Aorta (tissue), 5 donors: Measurements from ENCODE around the gene GABPB1. TPM values are rescaled to one million over a fixed set of nuclear protein-coding genes. Genes with fewer than 3 reads are reported as not detected.

Source experiments
- ATAC-seq: fragments of 200-7000 bp; cut with Tn5 transposase; one replicate; pipeline ENCODE4 v1.9.1; 2022; ENCODE audit warnings: moderate library complexity; ENCODE audit not compliant: low FRiP score
- DNase-seq, 2 donors: peaks; one replicate each; pipeline ENCODE4 v3.0.0-alpha.2; 2020
- H3K27ac ChIP-seq, 2 donors: one replicate each; pipeline ENCODE4 v1.5.1; 2013; ENCODE audit warnings: low read length in 2 of 2, mild to moderate bottlenecking in 2 of 2, moderate library complexity in 2 of 2, control low read depth in 1 of 2, inconsistent platforms in 1 of 2, low read depth in 1 of 2
- H3K27me3 ChIP-seq, 2 donors: one replicate each; pipeline ENCODE4 v1.6.1; 2013; ENCODE audit warnings: control low read depth in 1 of 2, low read length in 1 of 2, mild to moderate bottlenecking in 1 of 2, moderate library complexity in 1 of 2; ENCODE audit not compliant: insufficient read depth in 2 of 2, control insufficient read depth in 1 of 2
- H3K36me3 ChIP-seq, 2 donors: one replicate each; pipeline ENCODE4 v1.6.1; 2013; ENCODE audit warnings: control low read depth in 1 of 2, low read length in 1 of 2, mild to moderate bottlenecking in 1 of 2; ENCODE audit not compliant: insufficient read depth in 2 of 2, control insufficient read depth in 1 of 2
- H3K4me1 ChIP-seq, 2 donors: one replicate each; pipeline ENCODE4 v1.6.1; 2013; ENCODE audit warnings: low read length in 2 of 2, control low read depth in 1 of 2, mild to moderate bottlenecking in 1 of 2, moderate library complexity in 1 of 2; ENCODE audit not compliant: insufficient read depth in 2 of 2, control insufficient read depth in 1 of 2
- H3K4me3 ChIP-seq, 2 donors: one replicate each; pipeline ENCODE4 v1.5.1; 2013; ENCODE audit warnings: low read length in 2 of 2, control low read depth in 1 of 2, mild to moderate bottlenecking in 1 of 2
- H3K9me3 ChIP-seq: one replicate; pipeline ENCODE4 v1.6.1; 2013; ENCODE audit warnings: mild to moderate bottlenecking, low read length; ENCODE audit not compliant: control insufficient read depth
- WGBS, 2 donors: extraction: QIAGEN DNeasy Blood & Tissue Kit; methylation state at CpG; one replicate each; pipeline ENCODE4 v1.1.7; 2013; 5-methylcytosine and 5-hydroxymethylcytosine counted together
- intact Hi-C, 2 donors: fragments of 100-400 bp; cut with DNase I; formaldehyde crosslinking; loops; one replicate each; pipeline versions ENCODE4 v1.14.2 to v1.15.0; 2022
- polyA plus RNA-seq, 2 donors: library from polyadenylated mRNA; stranded (reverse); fragments of 200-250 nt; gene quantifications; one replicate each; pipeline ENCODE4 v1.2.3, GENCODE V29; 2013
- total RNA-seq, 2 donors: library from RNA; stranded (reverse); fragmentation: NEBNext Ultra II Directional; extraction: Animal tissue kit (Norgen Biotek cat#: 25700); gene quantifications; one replicate each; pipeline ENCODE4 v1.2.1, GENCODE V29; 2021
- donor health status: healthy with polysubstance abuse.
- donor health status: Bipolar disorder and iron deficiency.
- donor health status: DM: no; HTN: no; CAD: no.
- donor health status: DM: no; HTN: no; CAD: no.
- donor health status: DM: yes; HTN: yes; CAD: no.

Gene GABPB1
- total and polyA plus RNA-seq, 4 donors: 4.0 to 18.5 (median 9.4) TPM

DNA sequence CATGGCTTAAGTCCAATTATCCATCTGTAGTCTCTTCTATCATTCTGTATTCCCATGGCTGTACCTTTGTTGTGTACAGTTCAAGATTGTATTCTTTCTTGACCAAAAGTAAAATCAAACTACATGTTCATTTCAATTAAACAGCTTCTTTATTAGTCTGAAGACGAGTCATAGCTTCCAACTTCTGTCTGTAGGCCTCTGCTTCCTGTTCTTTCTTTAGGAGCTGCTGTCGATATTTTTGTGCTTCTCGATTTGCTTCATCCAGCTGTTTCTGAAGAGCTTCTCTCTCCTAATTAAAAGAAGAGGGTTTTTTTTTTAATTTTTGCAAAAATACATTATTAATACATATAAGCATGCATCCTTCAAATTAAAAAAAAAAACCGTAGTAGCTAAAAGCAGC is 76.5 kb downstream of the GABPB1 start:
- no peak overlapping the region for H3K27ac ChIP-seq
- intact Hi-C loops: no loop called here
- WGBS, 2 donors: 92% methylated on average over 4 of the region's 4 CpGs

DNA sequence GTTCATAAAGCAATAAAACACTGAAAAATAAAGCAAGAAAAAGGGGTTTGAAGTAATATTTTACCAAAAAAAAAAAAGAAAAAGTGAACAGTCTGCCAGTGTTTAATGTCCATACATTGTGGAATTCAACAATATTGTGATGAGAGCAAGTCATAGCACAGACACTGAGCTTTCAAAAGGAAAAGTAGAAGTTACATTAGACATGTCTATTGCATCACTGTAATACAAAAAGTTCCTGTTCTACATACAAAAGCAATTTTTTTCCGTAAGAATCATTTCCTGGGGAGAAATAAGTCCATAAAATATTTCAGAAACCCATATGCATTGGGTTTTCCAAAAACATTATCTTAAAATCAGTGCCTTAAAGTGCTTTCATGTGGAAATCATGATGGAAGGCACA is 77.6 kb downstream of the GABPB1 start:
- intact Hi-C loops: no loop called here
- Histone ChIP-seq H3K27ac (no peak overlapping the region), H3K4me1 (no peaks in the 10 kb centered on the region), H3K36me3 (peaks cover 0 to 2% of the 10 kb centered on the region in 2 donors), H3K9me3 (no peaks in the 10 kb centered on the region), H3K4me3 (no peak overlapping the region), H3K27me3 (no peaks in the 10 kb centered on the region)
- no peak for DNase-seq
- no peak for ATAC-seq
- WGBS, 2 donors: 73 to 79% methylated on average over 1 of the region's 1 CpG

More for the DNA sequence above, 76.5 kb downstream of the GABPB1 start:
- no peaks in the 10 kb centered on the region for H3K27me3 ChIP-seq
- no peak for DNase-seq
- peaks cover 0 to 2% of the 10 kb centered on the region in 2 donors for H3K36me3 ChIP-seq
- H3K9me3 ChIP-seq: no peaks in the 10 kb centered on the region
- no peak overlapping the region for H3K4me3 ChIP-seq
- ATAC-seq: no peak
- H3K4me1 ChIP-seq: no peaks in the 10 kb centered on the region

DNA sequence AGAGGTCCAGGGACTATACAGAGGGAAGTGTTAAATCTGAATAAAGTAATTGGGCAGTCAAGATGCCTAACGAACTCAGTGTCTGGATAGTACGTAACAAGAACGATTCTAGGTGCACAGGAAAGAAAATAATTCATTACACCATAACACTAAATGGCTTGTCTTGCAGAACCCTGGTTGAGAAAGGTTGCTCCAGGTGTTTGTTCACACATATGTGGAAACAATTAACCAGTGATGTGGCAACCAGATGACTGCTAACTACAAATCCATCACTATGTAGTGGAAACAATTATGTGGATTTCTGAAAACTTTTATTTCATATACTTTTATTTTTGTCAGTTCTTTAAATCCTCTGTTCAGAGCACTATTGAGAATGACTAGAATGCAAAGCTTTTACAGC is 79.1 kb downstream of the GABPB1 start:
- ATAC-seq: no peak
- no peak for DNase-seq
- WGBS, 2 donors: 77 to 80% methylated on average over 3 of the region's 3 CpGs
- no peaks in the 10 kb centered on the region for H3K27me3 ChIP-seq
- no peaks in the 10 kb centered on the region for H3K4me1 ChIP-seq
- no peak overlapping the region for H3K4me3 ChIP-seq
- H3K9me3 ChIP-seq: no peaks in the 10 kb centered on the region
- H3K36me3 ChIP-seq: peaks cover 0 to 2% of the 10 kb centered on the region in 2 donors
- intact Hi-C loops: no loop called here
- no peak overlapping the region for H3K27ac ChIP-seq

DNA sequence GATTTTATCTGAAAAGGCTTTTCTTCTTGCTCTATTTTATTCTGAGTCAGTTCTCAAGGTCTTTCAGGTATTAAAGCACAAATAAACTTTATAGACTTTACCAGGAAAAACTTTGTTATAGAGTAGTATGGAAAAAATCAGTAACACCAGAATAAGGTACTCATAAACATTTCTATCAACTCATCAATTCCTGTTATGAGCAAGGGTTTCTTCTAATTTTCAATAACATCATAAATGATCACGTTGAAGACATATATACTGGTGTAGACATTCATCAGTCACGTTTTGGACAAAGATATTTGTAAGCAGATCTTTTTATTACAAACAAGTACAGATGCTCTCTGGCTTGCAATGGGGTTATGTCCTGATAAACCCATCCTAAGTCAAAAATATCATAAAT is 79.9 kb downstream of the GABPB1 start:
- H3K36me3 ChIP-seq: no peaks in the 10 kb centered on the region
- H3K4me3 ChIP-seq: no peak overlapping the region
- H3K9me3 ChIP-seq: no peaks in the 10 kb centered on the region
- no peak overlapping the region for H3K27ac ChIP-seq
- 42 to 52% methylated on average over 2 of the region's 2 CpGs for WGBS, 2 donors
- no peaks in the 10 kb centered on the region for H3K27me3 ChIP-seq
- intact Hi-C loops: no loop called here
- no peaks in the 10 kb centered on the region for H3K4me1 ChIP-seq
- DNase-seq (no peak), ATAC-seq (no peak)

DNA sequence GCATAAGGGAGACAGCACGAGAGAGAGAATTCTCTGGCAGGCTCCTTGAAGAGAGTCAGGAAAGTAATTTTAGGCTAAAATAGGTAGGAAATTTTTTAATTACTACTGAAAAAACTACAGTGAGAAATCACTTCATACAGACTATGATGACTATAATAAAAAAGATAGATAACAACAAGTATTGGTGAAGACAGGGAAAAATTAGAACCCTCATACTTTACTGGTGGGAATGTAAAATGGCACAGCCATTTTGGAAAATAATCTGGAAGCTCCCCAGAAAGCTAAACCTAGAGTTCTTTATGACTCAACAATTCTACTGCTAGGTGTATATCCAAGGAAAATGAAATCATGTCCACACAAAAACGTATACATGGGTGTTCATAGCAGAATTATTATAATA is 87.4 kb downstream of the GABPB1 start:
- no peaks in the 10 kb centered on the region for H3K27me3 ChIP-seq
- H3K36me3 ChIP-seq: no peaks in the 10 kb centered on the region
- intact Hi-C loops: no loop called here
- DNase-seq (no peak), ATAC-seq (no peak)
- H3K4me1 ChIP-seq: no peaks in the 10 kb centered on the region
- H3K27ac ChIP-seq: no peak overlapping the region
- H3K4me3 ChIP-seq: no peak overlapping the region
- 73 to 76% methylated on average over 2 of the region's 2 CpGs for WGBS, 2 donors
- H3K9me3 ChIP-seq: no peaks in the 10 kb centered on the region

DNA sequence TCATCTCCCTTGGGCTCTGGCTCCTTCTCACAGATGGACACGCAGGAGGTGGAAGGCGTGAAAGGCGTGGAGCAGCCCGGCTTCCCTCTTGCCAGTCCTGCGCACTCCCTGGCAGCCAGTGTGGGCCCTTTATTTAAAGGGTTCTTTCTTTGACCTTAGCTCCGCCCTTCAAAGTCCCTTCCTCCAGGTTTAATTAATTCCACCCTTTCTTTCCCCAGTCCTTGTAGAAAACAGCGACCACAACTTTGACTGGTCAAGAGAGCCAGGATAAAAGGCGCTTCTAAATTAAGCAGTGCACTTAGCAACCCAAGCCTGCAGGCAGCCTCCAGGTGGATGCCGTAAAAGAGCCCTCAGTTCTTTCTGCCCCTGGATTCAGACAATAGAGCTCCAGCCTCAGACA is 89.4 kb downstream of the GABPB1 start, which contains the start of gene HDC:
Gene HDC, minus strand, starts transcription at position 107 of the 400 bp plus-strand sequence. Its CDS starts 103 bp downstream, at position 4.
- Histone ChIP-seq H3K4me1 (no peaks in the 10 kb centered on the region), H3K36me3 (no peaks in the 10 kb centered on the region), H3K4me3 (no peak within 1 kb of the TSS), H3K9me3 (no peaks in the 10 kb centered on the region), H3K27me3 (no peaks in the 10 kb centered on the region), H3K27ac (no peak within 1 kb of the TSS)
- intact Hi-C loops: no loop called here
- no peak for DNase-seq
- no peak for ATAC-seq
- 55 to 61% methylated on average over 9 of the region's 9 CpGs for WGBS, 2 donors

DNA sequence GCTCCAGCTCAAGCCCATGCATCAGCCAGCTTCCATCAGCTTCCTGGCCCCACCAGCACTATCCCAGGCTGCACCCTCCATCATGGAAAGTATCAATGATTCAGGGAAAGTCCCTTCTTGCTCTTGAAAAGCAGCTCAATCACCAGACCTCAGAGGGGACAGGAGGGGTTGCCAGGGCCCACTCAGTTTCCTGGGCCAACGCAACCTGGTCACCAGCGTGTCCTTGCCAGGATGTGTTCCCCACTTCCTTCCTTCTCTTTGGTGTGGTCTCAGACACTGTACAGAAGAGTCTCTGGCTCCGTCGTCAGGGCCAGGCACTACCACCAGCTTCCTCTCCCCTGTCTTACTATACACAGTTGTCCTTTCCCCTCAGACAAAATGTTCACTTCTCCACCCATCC is 92.5 kb downstream of the GABPB1 start:
- Histone ChIP-seq H3K36me3 (no peaks in the 10 kb centered on the region), H3K9me3 (no peaks in the 10 kb centered on the region), H3K27ac (no peak overlapping the region), H3K4me1 (no peaks in the 10 kb centered on the region), H3K4me3 (no peak overlapping the region), H3K27me3 (no peaks in the 10 kb centered on the region)
- DNase-seq (no peak), ATAC-seq (no peak)
- intact Hi-C loops: no loop called here
- 83 to 88% methylated on average over 4 of the region's 4 CpGs for WGBS, 2 donors

DNA sequence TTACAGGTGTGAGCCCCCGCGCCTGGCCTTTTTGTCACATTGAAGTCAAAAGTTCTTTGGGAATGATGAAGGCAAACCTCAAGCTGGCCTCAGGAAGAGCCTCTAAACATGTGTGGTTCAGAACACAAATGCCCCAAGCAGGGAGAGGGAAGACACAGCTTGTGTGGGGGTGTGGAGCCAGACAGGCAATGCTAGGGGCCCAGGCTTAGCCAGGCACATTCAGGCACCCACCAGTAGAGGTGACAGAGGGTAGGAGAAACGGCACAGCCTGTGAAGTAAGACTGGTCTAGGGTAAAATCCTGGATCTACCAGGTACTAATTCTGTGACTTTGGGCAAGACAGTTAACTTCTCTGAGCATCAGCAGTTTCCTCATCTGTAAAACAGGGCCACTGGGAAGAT is 93.0 kb downstream of the GABPB1 start:
- intact Hi-C loops: no loop called here
- Histone ChIP-seq H3K9me3 (no peaks in the 10 kb centered on the region), H3K27me3 (no peaks in the 10 kb centered on the region), H3K36me3 (no peaks in the 10 kb centered on the region), H3K4me3 (no peak overlapping the region), H3K27ac (no peak overlapping the region), H3K4me1 (no peaks in the 10 kb centered on the region)
- ATAC-seq (no peak), DNase-seq (no peak)
- 90 to 96% methylated on average over 3 of the region's 3 CpGs for WGBS, 2 donors

DNA sequence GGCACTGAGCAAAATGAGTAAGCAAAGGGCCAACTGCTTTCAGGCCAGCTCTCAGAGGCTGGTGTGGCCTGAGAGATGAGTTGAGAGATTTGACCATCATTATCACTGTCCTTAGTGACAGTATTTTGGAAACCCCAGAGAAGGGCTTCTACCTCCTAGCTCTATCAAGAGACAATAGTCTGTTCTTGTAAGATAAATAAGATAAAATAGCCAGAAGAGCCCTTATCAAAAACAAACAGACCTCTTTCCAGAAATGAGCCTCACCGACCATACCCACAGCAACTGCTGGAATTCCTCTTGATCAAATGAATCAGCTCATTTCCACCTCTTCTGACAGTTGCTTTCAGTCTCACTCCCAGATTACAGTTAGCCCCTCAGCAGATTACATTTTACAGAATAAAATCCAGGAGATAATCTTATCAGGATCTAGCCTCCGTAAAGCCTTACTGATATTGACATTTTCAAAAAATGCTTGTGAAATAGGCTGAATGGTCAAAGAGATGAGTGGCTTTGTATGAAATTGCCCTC is 94.0 kb downstream of the GABPB1 start:
- Histone ChIP-seq H3K4me1 (no peaks in the 10 kb centered on the region), H3K9me3 (no peaks in the 10 kb centered on the region), H3K27ac (no peak overlapping the region), H3K36me3 (no peaks in the 10 kb centered on the region), H3K27me3 (no peaks in the 10 kb centered on the region), H3K4me3 (no peak overlapping the region)
- DNase-seq: no peak
- intact Hi-C loops: no loop called here
- ATAC-seq: no peak
- WGBS, 2 donors: 46 to 47% methylated on average over 2 of the region's 2 CpGs
